Medulla oblongata (tissue), 1 donor: Measurements from ENCODE around the gene TENM4.
A peak's percentile ranks its signal among the peaks of the same experiment; 100 is the strongest.

ENCODE experiments used
- DNase-seq: peaks from one replicate; pipeline ENCODE4 v3.0.0-alpha.2; 2015; ENCODE audit errors: extremely low spot score

TENM4 gene

DNA sequence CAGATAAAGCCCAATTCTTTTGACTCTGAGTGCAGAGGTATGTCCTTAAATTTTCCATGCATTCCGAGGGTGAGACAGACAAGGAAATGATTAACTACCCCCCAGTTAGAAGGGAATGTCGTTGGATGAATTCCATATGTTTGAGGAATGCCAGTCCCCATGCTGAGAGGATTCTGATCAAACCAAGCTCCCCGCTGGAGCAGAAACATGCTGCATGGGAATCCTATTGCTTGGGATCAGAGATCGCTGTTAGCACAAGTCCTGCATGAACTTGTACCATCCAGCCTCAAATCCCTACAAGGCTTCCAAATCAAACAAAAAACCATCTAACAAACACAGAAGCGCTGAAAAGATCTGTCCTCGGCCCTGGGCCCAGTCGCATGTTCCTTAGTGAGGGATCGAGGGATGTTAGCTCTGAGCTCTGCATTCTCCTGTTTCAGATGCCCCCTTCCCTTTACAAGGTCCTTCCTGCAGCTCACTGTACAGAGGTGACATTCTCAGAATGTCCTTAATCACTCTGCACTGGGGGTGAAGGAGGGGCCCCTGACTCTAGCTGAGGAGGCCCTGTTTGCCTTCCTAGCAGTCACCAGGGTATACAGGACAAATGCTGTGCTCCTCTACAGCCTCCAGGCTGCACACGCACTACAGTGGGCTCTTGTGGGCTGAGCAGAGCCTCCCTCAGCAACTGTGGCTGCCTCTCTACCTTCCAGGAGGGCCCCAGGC, 353.4 kb downstream of the TENM4 start:
- no peak for DNase-seq

DNA sequence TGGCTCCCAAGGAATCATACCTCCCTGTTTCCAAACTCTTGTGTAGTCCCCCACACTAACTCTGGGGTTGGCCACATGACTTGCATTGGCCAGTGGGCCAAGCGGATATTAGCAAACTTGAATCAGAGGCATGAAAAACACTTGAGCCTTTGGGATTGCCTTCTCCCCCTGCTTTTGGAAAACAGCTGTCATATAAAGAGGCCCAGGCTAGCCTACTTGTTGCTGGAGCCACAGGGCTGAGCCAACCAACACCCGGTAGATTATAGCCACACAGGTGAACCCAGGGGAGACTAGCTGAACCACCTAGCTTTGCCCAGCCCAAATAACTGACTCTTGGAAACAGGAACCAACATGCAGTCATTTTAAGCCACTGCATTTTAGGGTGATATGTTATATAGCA, 354.8 kb downstream of the TENM4 start:
- DNase-seq, result no peak

DNA sequence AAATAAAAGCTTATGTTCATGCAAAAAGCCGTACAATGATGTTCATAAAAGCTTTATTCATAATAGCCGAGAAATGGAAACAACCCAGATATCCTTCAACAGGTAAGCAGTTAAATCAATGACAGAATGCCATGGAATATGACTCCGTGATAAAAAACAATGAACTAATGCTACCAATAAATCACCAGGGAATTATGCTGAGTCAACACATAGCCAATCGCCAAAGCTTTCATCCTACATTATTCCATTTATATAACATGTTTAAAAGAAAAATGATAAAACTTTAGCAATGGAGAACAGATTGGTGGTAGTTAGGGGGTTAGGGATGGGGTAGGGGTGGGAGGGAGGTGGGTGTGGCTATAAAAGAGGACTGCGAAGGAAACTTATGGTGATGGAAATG, 356.4 kb downstream of the TENM4 start:
- DNase-seq, result no peak

DNA sequence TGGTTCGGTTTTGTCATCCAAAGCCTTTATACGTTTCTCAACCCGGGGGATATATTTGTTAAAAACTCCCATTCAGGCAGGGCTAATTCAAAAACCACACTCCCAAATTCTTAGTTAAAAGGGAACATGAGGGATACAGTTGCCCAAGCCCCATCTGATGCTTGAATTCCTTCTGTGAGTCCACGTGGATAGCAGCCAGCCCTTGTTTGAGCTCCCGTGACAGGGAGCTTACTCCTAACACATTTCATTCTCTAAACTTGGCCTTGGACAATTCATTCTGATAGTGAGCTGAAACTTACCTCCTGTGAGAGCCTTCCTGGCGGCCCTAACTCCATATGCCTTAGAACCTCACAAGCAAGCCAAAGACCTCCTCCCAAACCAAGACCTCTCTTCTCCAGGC, 357.5 kb downstream of the TENM4 start:
- DNase-seq, result no peak

DNA sequence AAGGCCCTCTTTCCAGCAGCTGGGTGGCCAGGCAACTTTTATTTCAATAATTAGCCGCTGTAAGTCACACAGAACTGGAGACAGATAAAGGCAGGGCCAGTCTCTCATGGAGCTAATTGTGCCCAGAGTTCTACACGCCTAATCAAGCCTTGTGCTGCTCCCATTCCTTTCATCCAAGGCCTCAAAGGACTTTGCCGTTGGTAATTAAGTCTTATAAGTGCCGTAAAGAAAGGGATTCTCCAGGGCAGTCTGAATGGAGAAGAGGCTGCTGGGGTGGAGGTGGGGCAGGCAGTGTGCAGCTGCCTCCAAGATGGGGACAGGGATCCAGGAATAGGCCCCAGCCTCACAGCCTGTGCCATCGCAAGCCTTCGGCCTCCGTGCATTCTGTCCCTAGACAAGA, 357.9 kb downstream of the TENM4 start:
- DNase-seq, result no peak

DNA sequence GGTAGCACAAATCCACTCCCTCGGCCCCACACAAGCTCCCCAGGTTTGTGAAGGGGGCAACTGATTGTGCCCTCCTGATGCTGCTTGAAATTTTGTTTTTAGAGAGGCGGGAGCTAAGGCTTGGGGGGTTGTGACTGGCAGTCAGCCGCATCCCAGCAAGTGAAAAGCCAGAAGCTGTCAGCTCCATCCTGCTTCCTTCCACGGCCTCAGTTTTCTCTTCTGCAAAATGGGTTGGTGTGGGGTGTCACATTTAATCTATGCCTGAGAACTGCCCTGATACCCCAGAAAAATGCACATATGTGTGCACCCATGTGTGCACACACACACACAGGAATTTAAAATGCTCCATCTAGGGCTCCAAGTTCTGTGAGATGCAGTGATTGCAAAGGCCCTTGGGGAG, 358.6 kb downstream of the TENM4 start:
- DNase-seq, result no peak

DNA sequence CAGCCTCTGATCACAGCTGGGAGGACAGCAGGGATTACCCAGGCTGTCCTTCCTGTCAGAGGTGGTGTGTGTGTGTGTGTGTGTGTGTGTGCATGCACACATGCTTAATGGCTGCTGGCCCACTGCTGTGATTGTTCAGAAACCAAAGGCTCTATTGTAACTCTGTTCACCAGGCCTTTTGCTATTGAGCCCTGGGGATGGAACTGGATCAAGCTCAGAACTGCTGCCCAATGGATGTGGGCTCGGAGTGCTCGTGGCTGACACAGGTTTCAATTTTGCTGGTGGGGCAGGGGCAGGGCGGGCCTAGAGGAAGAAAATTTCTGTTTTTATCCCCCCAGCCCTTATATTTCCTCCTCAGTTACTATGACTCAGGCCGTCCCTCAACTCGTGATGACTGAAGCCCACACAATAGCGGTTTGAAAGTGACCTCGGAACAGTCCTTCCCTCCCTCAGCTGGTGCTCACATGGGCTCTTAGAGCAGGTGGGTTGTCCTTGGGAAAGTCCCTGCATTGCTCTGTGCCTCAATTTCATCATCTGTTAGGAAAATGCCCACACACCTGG, 359.3 kb downstream of the TENM4 start:
- peak; percentile 83 for DNase-seq

DNA sequence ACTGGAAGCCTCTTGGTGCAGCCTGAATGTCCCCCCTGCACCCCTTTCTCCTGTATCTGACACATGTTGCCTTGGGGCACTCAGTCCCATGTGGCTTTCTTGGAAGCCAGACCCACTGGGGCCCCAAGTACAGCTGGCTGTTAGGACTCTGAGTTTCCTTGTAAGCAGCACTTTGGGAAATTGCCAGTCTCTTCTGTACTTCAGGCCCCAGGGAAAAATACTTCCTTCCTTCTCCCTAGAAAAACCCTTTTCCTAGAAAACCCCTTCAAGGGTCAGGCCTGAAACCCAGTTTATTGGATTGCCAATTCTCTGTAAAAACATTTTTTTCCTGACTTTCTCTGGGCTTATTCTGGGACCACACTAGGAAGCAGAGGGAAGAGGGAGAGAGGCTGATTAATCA, 360.3 kb downstream of the TENM4 start:
- DNase-seq, result peak; percentile 30

DNA sequence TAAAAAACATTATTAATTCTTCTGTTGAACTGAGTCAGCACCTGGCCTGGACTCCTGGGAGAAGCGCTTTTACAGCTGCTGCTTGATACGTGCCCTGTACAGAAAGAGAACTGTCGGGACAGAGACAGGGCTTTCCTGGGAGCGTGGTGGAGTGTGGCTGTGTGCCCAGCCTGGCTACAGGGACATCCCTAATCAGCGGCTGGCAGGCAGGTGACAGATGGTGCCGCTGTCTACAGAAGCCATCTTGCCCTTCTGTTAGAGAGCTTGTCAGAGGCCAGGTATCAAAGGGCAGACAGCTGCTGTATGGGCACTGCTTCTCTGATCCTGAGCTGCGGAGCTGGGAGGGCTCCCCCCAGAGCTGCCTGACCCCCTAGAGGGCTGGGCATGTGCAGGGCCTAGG, 361.8 kb downstream of the TENM4 start:
- DNase-seq, result no peak

DNA sequence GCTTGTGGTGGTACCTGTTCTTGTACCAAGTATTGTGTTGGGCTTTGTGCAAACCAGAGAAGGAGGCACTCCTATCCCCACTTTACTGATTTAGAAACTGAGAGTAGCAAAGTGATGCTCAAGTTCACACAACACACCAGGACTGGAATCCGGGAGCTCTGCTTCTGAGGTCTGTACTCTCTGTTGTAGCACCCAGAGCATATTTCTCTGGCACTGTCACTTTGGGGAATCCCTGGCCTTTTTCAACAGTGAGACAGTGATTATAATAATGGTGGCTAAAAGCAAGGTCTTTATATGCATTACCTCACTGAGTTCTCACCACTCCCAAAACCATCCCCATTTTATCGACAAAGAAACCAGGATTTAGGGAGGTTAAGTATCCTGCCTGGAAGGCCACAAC, 362.4 kb downstream of the TENM4 start:
- no peak for DNase-seq

DNA sequence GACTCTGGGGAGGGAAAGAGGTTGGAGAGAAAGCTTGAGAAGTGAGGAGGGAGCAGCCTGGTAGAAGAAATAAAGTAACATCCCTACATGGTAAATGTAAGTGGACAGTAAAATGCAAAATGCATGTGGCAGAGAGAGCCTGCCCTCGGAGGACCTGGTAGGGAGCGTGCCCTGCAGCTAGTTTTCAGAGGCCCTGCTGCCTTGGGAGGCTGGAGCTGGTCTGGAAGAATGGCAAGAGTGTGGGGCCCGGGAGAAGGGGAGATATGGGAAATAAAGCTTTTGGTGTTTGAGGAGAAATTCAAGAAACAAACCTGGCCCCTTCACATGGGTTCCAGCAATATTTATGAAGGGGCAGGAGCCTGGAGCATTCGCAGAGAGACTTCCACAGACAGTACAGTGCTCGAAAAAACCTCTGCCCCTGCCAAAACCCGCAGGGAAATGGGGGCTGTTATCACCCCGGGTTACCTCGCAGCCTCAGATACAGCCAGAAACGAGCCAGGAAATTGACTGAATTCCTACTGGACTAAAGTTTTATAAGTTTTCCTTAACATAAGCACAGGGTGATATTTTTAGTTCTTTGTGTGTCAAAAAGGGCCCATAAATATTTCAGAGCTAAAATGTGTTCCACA, 363.0 kb downstream of the TENM4 start:
- DNase-seq, result no peak

DNA sequence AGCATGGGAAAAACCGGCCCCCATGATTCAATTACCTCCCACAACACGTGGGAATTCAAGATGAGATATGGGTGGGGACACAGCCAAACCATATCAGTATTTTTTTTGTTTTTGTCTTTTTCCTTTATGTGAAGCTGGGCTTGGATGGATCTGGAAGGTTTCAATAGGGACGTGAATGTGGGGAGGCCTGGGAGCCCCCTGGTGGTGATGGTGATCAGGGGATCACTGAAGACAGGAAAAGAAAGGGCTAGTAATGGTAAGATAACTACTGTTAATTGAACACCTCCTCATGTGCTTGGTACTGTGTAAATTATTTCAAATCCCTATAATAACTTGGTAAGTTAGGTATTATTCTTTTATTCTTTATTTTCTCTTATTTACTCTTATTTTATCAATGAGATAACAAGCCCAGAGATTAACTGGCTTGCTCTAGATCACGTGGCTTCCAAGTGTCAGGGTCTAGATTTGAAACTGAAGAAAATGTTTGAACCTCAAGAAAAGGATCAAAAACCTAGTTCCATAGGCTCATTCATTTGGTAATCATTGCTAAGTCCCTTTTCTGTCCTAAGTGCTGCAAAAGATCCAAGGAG, 364.2 kb downstream of the TENM4 start:
- peak; percentile 41 for DNase-seq

DNA sequence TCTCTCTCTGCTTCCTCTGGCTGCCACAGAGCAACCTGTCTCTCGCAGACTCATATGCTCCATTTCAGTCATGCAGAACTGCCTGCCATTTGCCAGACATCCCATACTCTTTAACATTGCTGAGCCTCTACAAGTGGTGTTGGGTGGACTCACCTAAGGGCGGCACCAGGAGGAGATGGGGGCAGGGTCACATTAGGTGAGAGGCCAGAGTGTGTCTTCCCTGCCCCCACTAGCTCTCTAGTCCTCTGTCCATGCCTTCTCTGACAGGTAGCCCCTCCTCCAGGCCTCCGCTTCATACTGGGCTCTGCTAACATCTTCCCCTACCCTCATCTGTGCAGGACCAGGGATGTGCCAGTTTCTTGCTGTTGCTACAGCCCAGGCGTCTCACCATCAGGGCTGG, 366.3 kb downstream of the TENM4 start:
- DNase-seq, result no peak

DNA sequence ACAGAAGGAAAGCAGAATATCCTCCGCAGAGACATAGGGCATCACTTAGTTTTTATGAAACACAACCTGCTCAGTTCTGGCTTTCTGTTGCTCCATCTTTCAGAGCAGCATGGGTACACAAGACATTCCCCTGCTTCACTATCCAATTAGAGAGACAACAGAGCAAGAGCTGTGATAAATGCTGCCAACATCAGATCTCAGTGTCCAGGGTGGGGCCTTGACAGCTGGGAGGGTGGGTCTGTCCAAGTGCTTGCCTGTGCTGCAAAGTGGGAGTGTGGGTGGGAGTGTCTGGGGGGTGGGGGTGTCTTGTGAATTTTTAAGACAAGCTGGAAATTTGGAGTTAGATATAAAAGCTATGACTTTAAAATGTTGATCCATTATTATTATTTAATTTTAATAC, 369.6 kb downstream of the TENM4 start:
- no peak for DNase-seq

DNA sequence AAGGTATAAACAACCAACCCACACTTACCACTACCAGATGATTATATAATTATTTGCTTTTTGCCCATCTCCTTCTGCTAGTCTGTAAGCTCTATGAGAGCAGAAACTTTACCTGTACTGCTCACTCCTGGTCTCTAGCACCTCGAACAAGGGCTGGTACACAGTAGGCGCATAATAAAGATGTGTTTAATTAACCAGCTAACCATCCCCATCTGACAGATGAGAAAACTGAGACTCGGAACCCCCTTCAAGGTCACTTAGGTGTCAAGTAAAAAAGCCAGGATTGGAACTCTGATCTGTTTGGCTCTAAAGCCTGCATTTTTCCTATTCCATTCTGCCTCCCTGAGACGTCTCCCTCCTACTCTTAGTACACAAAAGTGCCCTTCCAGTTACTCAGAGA, 370.3 kb downstream of the TENM4 start:
- DNase-seq, result no peak

DNA sequence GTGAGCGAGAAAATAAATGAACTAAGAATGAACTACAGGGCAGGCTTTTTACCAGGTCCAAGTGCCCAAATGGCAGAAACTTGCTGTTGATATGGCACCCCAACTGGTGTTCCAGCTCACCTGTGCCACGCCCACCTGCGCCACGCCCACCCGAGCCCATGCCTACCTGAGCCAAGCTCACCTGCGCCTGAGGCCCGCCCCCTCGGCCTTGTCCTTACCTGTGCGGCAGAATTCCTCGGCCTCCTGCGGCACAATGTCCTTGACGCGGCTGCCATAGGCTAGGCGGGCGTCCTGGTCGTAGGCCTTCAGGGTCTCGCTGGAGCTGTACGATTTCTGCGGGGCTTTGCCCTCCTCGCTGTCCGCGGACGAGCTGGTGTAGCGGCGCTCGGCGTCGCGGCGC, 371.3 kb downstream of the TENM4 start:
- DNase-seq, result no peak

DNA sequence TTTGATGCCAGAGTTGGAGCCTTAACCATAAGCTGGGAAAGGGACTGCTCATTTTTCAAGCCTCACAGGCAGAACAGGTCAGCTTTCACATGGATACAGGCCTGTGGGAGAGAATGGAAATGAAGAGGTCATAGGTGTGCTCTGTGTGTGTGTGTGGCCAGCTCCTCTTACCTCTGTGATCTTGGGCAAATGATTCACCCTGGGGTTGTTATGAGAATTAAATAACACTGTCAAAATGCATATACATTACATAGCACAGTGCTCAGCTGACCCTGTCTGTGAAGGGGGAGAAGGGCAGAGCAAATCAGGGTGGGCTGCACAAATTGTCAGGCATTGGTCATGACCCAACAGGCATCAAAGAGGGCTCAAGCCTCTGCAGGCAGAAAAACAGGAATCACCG, 372.5 kb downstream of the TENM4 start:
- no peak for DNase-seq

DNA sequence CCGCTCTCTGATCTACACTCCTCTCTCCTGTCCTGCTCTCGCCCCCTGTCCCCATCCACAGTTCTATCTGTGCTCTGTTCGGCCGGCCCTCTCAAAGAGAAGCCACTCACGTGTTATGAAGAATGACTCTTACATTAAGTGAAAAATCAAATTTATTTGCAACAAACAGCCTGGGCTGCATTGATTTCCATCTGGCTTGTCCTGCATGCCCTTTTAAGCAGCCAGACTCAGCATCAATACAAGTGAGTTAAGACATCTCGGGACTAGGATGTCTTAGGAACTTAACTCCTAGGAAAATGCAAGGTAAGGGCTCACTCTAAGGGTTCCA, 373.5 kb downstream of the TENM4 start:
- no peak for DNase-seq

DNA sequence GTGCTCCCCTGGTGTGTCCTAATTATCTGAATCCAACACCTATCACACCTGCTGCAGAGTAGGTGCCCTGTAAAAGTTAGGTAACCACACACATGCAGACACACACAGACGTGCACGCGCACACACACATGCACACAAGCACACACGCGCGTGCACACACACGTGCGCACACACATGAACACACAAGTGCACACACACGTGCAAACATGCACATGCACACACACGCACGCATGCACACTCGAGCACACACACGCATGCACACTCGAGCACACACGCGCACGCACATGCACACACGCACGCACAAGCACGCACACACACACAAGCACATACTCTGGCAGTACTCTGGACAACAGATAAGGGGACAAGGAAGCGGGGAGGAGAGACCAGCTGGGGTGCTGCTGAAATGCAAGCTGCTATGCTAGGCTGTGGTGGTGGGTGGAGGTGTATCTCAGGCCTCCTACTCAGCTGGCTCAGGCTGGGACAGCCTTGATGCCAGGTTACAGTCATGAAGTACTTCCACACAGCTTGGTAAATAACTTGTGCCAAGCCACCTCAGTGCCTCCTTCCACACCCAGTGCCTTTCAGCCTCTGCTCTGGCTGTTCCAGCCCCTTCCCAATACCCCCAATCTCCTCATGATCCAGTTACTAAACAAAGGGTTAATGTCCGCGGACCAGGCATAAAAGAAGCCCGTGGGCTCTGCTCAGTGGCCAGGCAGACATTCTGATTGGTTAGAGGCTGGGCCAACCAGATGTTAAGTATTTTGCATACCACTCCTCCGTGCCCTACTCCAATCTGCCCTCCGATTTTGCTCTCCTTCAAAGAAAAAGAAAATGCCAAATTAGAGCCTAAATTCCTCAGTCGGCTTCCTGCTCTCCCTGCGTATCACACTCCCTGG, 374.1 kb downstream of the TENM4 start:
- no peak for DNase-seq

DNA sequence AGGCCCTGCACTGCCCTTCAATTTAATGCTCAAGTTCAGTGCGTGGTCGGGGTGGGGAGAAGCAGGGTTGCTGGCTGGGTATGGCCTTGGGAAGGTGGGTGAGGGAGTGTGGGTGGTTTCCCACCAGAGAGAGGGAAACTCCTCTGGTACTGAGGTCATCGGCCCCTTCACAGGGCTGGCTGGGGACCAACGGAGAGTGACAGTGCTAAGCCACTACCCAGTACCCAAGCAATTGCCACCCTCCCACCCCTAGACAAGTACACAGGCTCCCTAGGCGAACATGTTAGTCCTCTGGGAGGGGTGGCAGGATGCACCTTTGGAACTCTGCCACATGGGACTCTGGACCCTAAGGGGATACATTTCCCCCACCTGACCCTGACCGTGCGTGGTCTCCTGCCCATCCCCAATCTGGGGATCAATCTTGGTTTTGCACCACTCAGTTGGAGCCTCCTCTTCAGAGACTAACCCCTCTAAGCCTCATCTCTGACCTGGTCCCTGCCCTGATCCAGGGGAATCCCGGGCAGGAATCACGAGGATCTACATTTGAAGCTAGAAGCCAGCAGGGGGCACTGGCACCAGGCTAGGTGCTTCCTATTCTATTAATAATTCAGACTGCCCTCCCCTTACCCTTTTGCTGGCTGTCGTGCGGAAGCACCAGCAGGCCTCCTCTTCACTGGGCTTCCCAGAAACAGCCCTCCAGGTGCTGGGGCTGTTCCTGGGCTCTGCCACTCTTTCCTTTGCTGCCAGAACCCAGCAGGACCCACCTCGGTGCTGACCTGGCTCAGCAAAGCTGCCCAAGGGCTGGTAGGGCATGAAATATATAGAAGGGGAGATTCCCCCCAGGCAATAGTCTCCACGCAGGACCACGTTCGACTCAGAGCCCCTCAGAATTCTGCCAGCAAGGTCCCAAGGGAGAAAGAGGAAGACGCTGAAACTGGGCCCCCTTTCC, 377.7 kb downstream of the TENM4 start:
- peak; percentile 30 for DNase-seq
